A375 (cell line): ENCODE results near the gene RCBTB2. TPM values are rescaled to one million over a fixed set of nuclear protein-coding genes. Genes with fewer than 3 reads are reported as not detected.

Experiments used
- total RNA-seq: library from RNA; depleted of rRNA; stranded (reverse); fragments of >200 nt; shearing (Covaris generic); gene quantifications from 2 replicates; pipeline ENCODE4 v1.2.3, GENCODE V29; 2014; rRNA removed

The RCBTB2 gene
- 1.2 and 1.4 TPM in 2 replicates for total RNA-seq

GRCh38 chr13:48532506-48533499 is at the start of gene RCBTB2:
TSS of gene RCBTB2 (minus strand) at chr13:48533080. CDS start at chr13:48521939, 11,141 bp downstream.

Other genes with a start within 250 kb of the RCBTB2 start
- gene RB1, start 229.3 kb downstream of the RCBTB2 start, total RNA-seq, result 17.5 and 20.4 TPM in 2 replicates
- gene LPAR6, start 120.0 kb downstream of the RCBTB2 start, total RNA-seq, result 3.3 and 5.5 TPM in 2 replicates
- not detected in 2 replicates for gene CYSLTR2, start 120.8 kb upstream of the RCBTB2 start, total RNA-seq